IMR-90 (cell line): Measurements from ENCODE around the gene PTPN22. TPM values are rescaled to one million over a fixed set of nuclear protein-coding genes. Genes with fewer than 3 reads are reported as not detected.

ENCODE experiments used
- ATAC-seq: fragments of 200-7000 bp; cut with Tn5 transposase; 2 replicates; pipeline ENCODE4 v1.9.1; 2020; ENCODE audit warnings: low read depth, mild to moderate bottlenecking, moderate library complexity
- BruUV-seq: library from RNA; stranded (reverse); fragments of 400-500 nt; replicated peaks from 2 replicates; lab custom pipeline; 2021; lab: Mats Ljungman, UMichigan
- CTCF ChIA-PET: fragments of 300-600 bp; formaldehyde crosslinking; extraction: SDS; loops from one replicate; lab custom pipeline; 2021; ENCODE audit warnings: antibody characterized with exemption; lab: Yijun Ruan, JAX
- POLR2A ChIA-PET: fragments of 300-600 bp; sonication (Branson Sonifier 250); formaldehyde crosslinking; loops from one replicate; lab custom pipeline; 2022; ENCODE audit warnings: antibody characterized with exemption; ENCODE audit not compliant: unreplicated experiment; lab: Charles Lee
- DNase-seq: peaks from one replicate; pipeline ENCODE4 v3.0.0; 2013
- H2AFZ ChIP-seq: replicated peaks from 2 replicates; pipeline ENCODE3; 2013; ENCODE audit warnings: low read length, mild to moderate bottlenecking; ENCODE audit not compliant: poor library complexity
- H2AK5ac ChIP-seq: 2 replicates; pipeline ENCODE4 v1.6.1; 2013; ENCODE audit warnings: low read depth, low read length, inconsistent platforms
- H2AK9ac ChIP-seq: replicated peaks from 2 replicates; pipeline ENCODE3; 2013; ENCODE audit warnings: mild to moderate bottlenecking, low read depth, low read length, moderate library complexity; ENCODE audit not compliant: poor library complexity
- H2BK120ac ChIP-seq: 2 replicates; pipeline ENCODE4 v1.6.1; 2013; ENCODE audit warnings: low read depth, low read length, inconsistent platforms
- H2BK15ac ChIP-seq: 3 replicates; pipeline ENCODE4 v1.6.1; 2013; ENCODE audit warnings: low read depth, low read length, inconsistent platforms
- H2BK20ac ChIP-seq: 2 replicates; pipeline ENCODE4 v1.6.1; 2013; ENCODE audit warnings: low read depth, mild to moderate bottlenecking, inconsistent platforms, low read length, moderate library complexity
- H2BK5ac ChIP-seq: 2 replicates; pipeline ENCODE4 v1.6.1; 2013; ENCODE audit warnings: mild to moderate bottlenecking, low read depth, low read length, inconsistent platforms; ENCODE audit not compliant: poor library complexity, severe bottlenecking
- H3K14ac ChIP-seq: replicated peaks from 2 replicates; pipeline ENCODE4 v1.6.1; 2013; ENCODE audit warnings: low read depth, low read length, inconsistent platforms
- H3K18ac ChIP-seq: 2 replicates; pipeline ENCODE4 v1.6.1; 2013; ENCODE audit warnings: low read depth, low read length, control low read depth
- H3K23ac ChIP-seq: 2 replicates; pipeline ENCODE4 v1.6.1; 2013; ENCODE audit warnings: low read depth, low read length, inconsistent platforms
- H3K27ac ChIP-seq: 2 replicates; pipeline ENCODE4 v1.5.1; 2013; ENCODE audit warnings: mild to moderate bottlenecking, control low read depth, low read length; ENCODE audit not compliant: insufficient read depth
- H3K27me3 ChIP-seq: 2 replicates; pipeline ENCODE4 v1.6.1; 2013; ENCODE audit warnings: low read length; ENCODE audit not compliant: control insufficient read depth, insufficient read depth
- H3K36me3 ChIP-seq: 2 replicates; pipeline ENCODE4 v1.6.1; 2013; ENCODE audit warnings: low read length, mixed read lengths; ENCODE audit not compliant: control insufficient read depth, insufficient read depth
- H3K4ac ChIP-seq: 2 replicates; pipeline ENCODE4 v1.6.1; 2013; ENCODE audit warnings: low read depth, low read length, inconsistent platforms
- H3K4me1 ChIP-seq: 2 replicates; pipeline ENCODE4 v1.6.1; 2013; ENCODE audit warnings: low read length, mixed read lengths; ENCODE audit not compliant: control insufficient read depth, insufficient read depth
- H3K4me2 ChIP-seq: 2 replicates; pipeline ENCODE4 v1.6.1; 2013; ENCODE audit warnings: low read depth, mild to moderate bottlenecking, control low read depth, low read length, moderate library complexity
- H3K4me3 ChIP-seq: 2 replicates; pipeline ENCODE4 v1.5.1; 2013; ENCODE audit warnings: low read depth, mild to moderate bottlenecking, control low read depth, low read length, moderate library complexity; ENCODE audit not compliant: insufficient read depth
- H3K56ac ChIP-seq: 2 replicates; pipeline ENCODE4 v1.6.1; 2013; ENCODE audit warnings: low read length, inconsistent platforms; ENCODE audit not compliant: insufficient read depth; ENCODE audit errors: extremely low read depth
- H3K79me1 ChIP-seq, 2 experiments: 2 replicates each; pipeline ENCODE4 v1.6.1; 2013; ENCODE audit warnings: low read length in 2 of 2, inconsistent platforms in 1 of 2, low read depth in 1 of 2
- H3K9ac ChIP-seq: 2 replicates; pipeline ENCODE4 v1.6.1; 2013; ENCODE audit warnings: low read depth, low read length, control low read depth
- H3K9me1 ChIP-seq: 2 replicates; pipeline ENCODE4 v1.6.1; 2013; ENCODE audit warnings: low read length, inconsistent platforms; ENCODE audit not compliant: insufficient read depth
- H3K9me3 ChIP-seq: 2 replicates; pipeline ENCODE4 v1.6.1; 2013; ENCODE audit warnings: low read length; ENCODE audit not compliant: control insufficient read depth, insufficient read depth
- H4K20me1 ChIP-seq: 2 replicates; pipeline ENCODE4 v1.6.1; 2013; ENCODE audit warnings: low read length, inconsistent platforms; ENCODE audit not compliant: insufficient read depth
- H4K5ac ChIP-seq: 2 replicates; pipeline ENCODE4 v1.6.1; 2013; ENCODE audit warnings: mild to moderate bottlenecking, low read depth, low read length, control low read depth
- H4K8ac ChIP-seq, 2 experiments: 2 replicates each; pipeline ENCODE4 v1.6.1; 2013; ENCODE audit warnings: low read depth in 2 of 2, low read length in 2 of 2, control low read depth in 1 of 2, inconsistent platforms in 1 of 2
- H4K91ac ChIP-seq: 2 replicates; pipeline ENCODE4 v1.6.1; 2013; ENCODE audit warnings: low read depth, low read length, inconsistent platforms; ENCODE audit not compliant: insufficient read depth
- BHLHE40 ChIP-seq: fragments of 150-350 bp; IDR thresholded peaks from 2 replicates; pipeline ENCODE4 v1.6.1; 2016; ENCODE audit warnings: mild to moderate bottlenecking, low read depth, low read length
- CEBPB ChIP-seq: IDR thresholded peaks from 2 replicates; pipeline ENCODE4 v1.6.1; 2012; ENCODE audit warnings: low read depth, low read length, improper control_type of control experiment
- CHD1 ChIP-seq: IDR thresholded peaks from 2 replicates; pipeline ENCODE4 v1.6.1; 2012; ENCODE audit warnings: low read depth, low read length, improper control_type of control experiment
- CTCF ChIP-seq: conservative IDR thresholded peaks from 2 replicates; pipeline ENCODE4 v1.5.1; 2012; ENCODE audit warnings: mild to moderate bottlenecking, low read depth, low read length, improper control_type of control experiment
- FOS ChIP-seq: fragments of 150-350 bp; IDR thresholded peaks from 2 replicates; pipeline ENCODE4 v1.6.1; 2016; ENCODE audit warnings: low read depth, low read length
- POLR2A ChIP-seq: IDR thresholded peaks from 2 replicates; pipeline ENCODE4 v1.6.1; 2012; ENCODE audit warnings: mild to moderate bottlenecking, low read depth, low read length
- RAD21 ChIP-seq: IDR thresholded peaks from 2 replicates; pipeline ENCODE4 v1.6.1; 2012; ENCODE audit warnings: low read length, improper control_type of control experiment
- RCOR1 ChIP-seq: IDR thresholded peaks from 2 replicates; pipeline ENCODE4 v1.6.1; 2012; ENCODE audit warnings: mild to moderate bottlenecking, low read length, improper control_type of control experiment; ENCODE audit not compliant: insufficient replicate concordance
- WGBS, 2 experiments: methylation state at CpG; one replicate each; pipeline versions ENCODE4 v1.1.5 to v1.1.7; 2013; ENCODE audit warnings: missing lambda C conversion rate in 2 of 2; ENCODE audit not compliant: insufficient read length in 1 of 2; ENCODE audit errors: extremely low coverage in 2 of 2; 5-methylcytosine and 5-hydroxymethylcytosine counted together
- dilution Hi-C: fragments of 300-500 bp; cut with HindIII; formaldehyde crosslinking; loops from one replicate; pipeline ENCODE4 v1.14.3; 2018; ENCODE audit warnings: low sequenced_read_pairs; ENCODE audit not compliant: unreplicated experiment
- in situ Hi-C: fragments of 300-500 bp; cut with MboI; formaldehyde crosslinking; loops from 3 replicates; pipeline ENCODE4 v1.14.3; 2019; ENCODE audit warnings: low sequenced_read_pairs, inconsistent platforms, mixed read lengths
- intact Hi-C: fragments of 100-400 bp; cut with micrococcal nuclease; formaldehyde crosslinking; loops from 2 replicates; pipeline ENCODE4 v1.10.0; 2022
- polyA plus RNA-seq, 3 experiments: library from polyadenylated mRNA; depleted of rRNA; stranded (reverse); fragments of >200 nt; gene quantifications; 2 replicates each; pipeline ENCODE4 v1.2.3, GENCODE V29; 2012; ENCODE audit warnings: low replicate concordance in 1 of 3
- total RNA-seq: library from RNA; depleted of rRNA; stranded (reverse); fragments of >200 nt; gene quantifications from 2 replicates; pipeline ENCODE4 v1.2.3, GENCODE V29; 2012

PTPN22 gene
- total and polyA plus RNA-seq, 2 of the 4 experiments (the other 2 are of a cell fraction): 0.14 to 0.18 TPM

- Histone ChIP-seq H4K5ac (no peak overlapping the region), H3K36me3 (no peaks in the 10 kb centered on the region), H3K27me3 (no peaks in the 10 kb centered on the region), H3K9ac (no peak overlapping the region), H3K79me1 (no peaks in the 10 kb centered on the region), H2AK9ac (no peak overlapping the region), H4K8ac (no peak overlapping the region), H3K4me2 (no peak overlapping the region), H3K4me1 (peaks cover 10% of the 10 kb centered on the region), H3K23ac (no peak overlapping the region), H2BK15ac (no peak overlapping the region), H2BK120ac (no peak overlapping the region), H3K9me3 (no peaks in the 10 kb centered on the region), H4K20me1 (no peaks in the 10 kb centered on the region), H3K14ac (no peak overlapping the region), H2BK5ac (no peak overlapping the region), H3K27ac (no peak overlapping the region), H3K4ac (no peak overlapping the region), H3K4me3 (no peak overlapping the region), H3K56ac (no peak overlapping the region), H4K91ac (no peak overlapping the region), H2BK20ac (no peak overlapping the region), H3K18ac (no peak overlapping the region), H3K9me1 (no peaks in the 10 kb centered on the region), H2AFZ (no peak overlapping the region), H2AK5ac (no peak overlapping the region)
- no TSS peak for BruUV-seq
- ChIA-PET CTCF (no interaction called here), POLR2A (no interaction called here)
- DNase-seq (no peak), ATAC-seq (no peak)
- TF ChIP-seq FOS: no peak
- TF ChIP-seq CHD1: no peak
- TF ChIP-seq POLR2A: no peak
- TF ChIP-seq RCOR1: no peak
- no peak for TF ChIP-seq CTCF
- TF ChIP-seq BHLHE40: no peak
- TF ChIP-seq CEBPB: no peak
- no peak for TF ChIP-seq RAD21
- dilution Hi-C loops (no loop called here), intact Hi-C loops (no loop called here), in situ Hi-C loops (loop anchor here (25.0 kb wide), 1 partner anchor 431 kb away; no protein-coding TSS in a partner anchor)
- no CpG with 5 or more reads among the region's 2 CpGs for WGBS, 2 experiments
These were observed 15.1 kb downstream of the PTPN22 start for GRCh38 chr1:113856401-113856790.
